Hepatocyte (in vitro differentiated cells): ENCODE results near the gene RAB1A. TPM values are rescaled to one million over a fixed set of nuclear protein-coding genes. Genes with fewer than 3 reads are reported as not detected.
A peak's percentile ranks its signal among the peaks of the same experiment; 100 is the strongest.

Source experiments
- DNase-seq: peaks from one replicate; pipeline ENCODE4 v3.0.0-alpha.2; 2016; ENCODE audit warnings: low spot score
- H2AFZ ChIP-seq: fragments of 200-600 bp; sonication (generic); 2 replicates; pipeline ENCODE4 v1.6.0; 2016; ENCODE audit warnings: antibody characterized with exemption, mild to moderate bottlenecking
- H3K27ac ChIP-seq: fragments of 200-600 bp; sonication (generic); 2 replicates; pipeline ENCODE4 v1.5.1; 2016; ENCODE audit warnings: mild to moderate bottlenecking
- H3K27me3 ChIP-seq: fragments of 200-600 bp; sonication (generic); 2 replicates; pipeline ENCODE4 v1.6.1; 2016
- H3K36me3 ChIP-seq: fragments of 200-600 bp; sonication (generic); replicated peaks from 2 replicates; pipeline ENCODE4 v1.5.1; 2016; ENCODE audit warnings: low read depth; ENCODE audit not compliant: insufficient read depth
- H3K4me1 ChIP-seq: fragments of 200-600 bp; sonication (generic); 2 replicates; pipeline ENCODE4 v1.5.1; 2016; ENCODE audit warnings: mild to moderate bottlenecking, moderate library complexity; ENCODE audit not compliant: insufficient read depth
- H3K4me2 ChIP-seq: fragments of 200-600 bp; sonication (generic); 2 replicates; pipeline ENCODE4 v1.6.0; 2016
- H3K4me3 ChIP-seq: fragments of 200-600 bp; sonication (generic); 2 replicates; pipeline ENCODE4 v1.5.1; 2016; ENCODE audit warnings: mild to moderate bottlenecking
- H3K79me2 ChIP-seq: fragments of 200-600 bp; sonication (generic); 2 replicates; pipeline ENCODE4 v1.6.0; 2017; ENCODE audit warnings: mild to moderate bottlenecking
- H3K9me2 ChIP-seq: fragments of 200-600 bp; sonication (generic); replicated peaks from 2 replicates; pipeline ENCODE4 v1.6.0; 2017; ENCODE audit warnings: mild to moderate bottlenecking; ENCODE audit not compliant: insufficient read depth
- H3K9me3 ChIP-seq: fragments of 200-600 bp; sonication (generic); 2 replicates; pipeline ENCODE4 v1.5.1; 2016; ENCODE audit warnings: low read depth, mild to moderate bottlenecking
- H4K20me1 ChIP-seq: fragments of 200-600 bp; sonication (generic); 2 replicates; pipeline ENCODE4 v1.6.0; 2016; ENCODE audit warnings: mild to moderate bottlenecking; ENCODE audit not compliant: insufficient read depth, poor library complexity, severe bottlenecking
- CTCF ChIP-seq: fragments of 200-600 bp; sonication (generic); IDR thresholded peaks from 2 replicates; pipeline ENCODE4 v1.5.1; 2016; ENCODE audit warnings: antibody characterized with exemption, mild to moderate bottlenecking; ENCODE audit not compliant: poor library complexity
- EZH2 ChIP-seq: fragments of 200-600 bp; sonication (generic); IDR thresholded peaks from 2 replicates; pipeline ENCODE4 v1.6.1; 2016; ENCODE audit warnings: antibody characterized with exemption, mild to moderate bottlenecking, borderline replicate concordance
- EZH2phosphoT487 ChIP-seq: fragments of 200-600 bp; sonication (generic); IDR thresholded peaks from one replicate; pipeline ENCODE4 v1.6.1; 2018; ENCODE audit warnings: antibody characterized with exemption, mild to moderate bottlenecking, low read depth, moderate library complexity; ENCODE audit not compliant: unreplicated experiment, severe bottlenecking
- WGBS: methylation state at CpG from one replicate; pipeline ENCODE4 v1.1.6; 2016; ENCODE audit warnings: low lambda C conversion rate; ENCODE audit errors: missing lambda C conversion rate; 5-methylcytosine and 5-hydroxymethylcytosine counted together
- polyA plus RNA-seq: library from polyadenylated mRNA; unstranded; fragments of >200 nt; fragmentation: Nextera tagmentation; extraction: Ambion mirVana; gene quantifications from 2 replicates; pipeline ENCODE4 v1.2.1, GENCODE V29; 2016
- total RNA-seq: library from RNA; depleted of rRNA; stranded (reverse); fragments of >200 nt; gene quantifications from 2 replicates; pipeline ENCODE4 v1.2.3, GENCODE V29; 2014

The RAB1A gene
- total and polyA plus RNA-seq, 2 experiments from 2014 or later, result 200 to 347 TPM

- Histone ChIP-seq H3K27ac (no peak overlapping the region), H3K36me3 (no peaks in the 10 kb centered on the region), H2AFZ (no peak overlapping the region), H3K27me3 (no peaks in the 10 kb centered on the region), H3K9me3 (no peaks in the 10 kb centered on the region), H3K4me1 (peaks cover 18% of the 10 kb centered on the region), H3K79me2 (peaks cover 57% of the 10 kb centered on the region), H3K4me2 (no peak overlapping the region), H3K4me3 (no peak overlapping the region), H3K9me2 (no peaks in the 10 kb centered on the region), H4K20me1 (peaks cover 9% of the 10 kb centered on the region)
- 96% methylated on average over 14 of the region's 14 CpGs for WGBS
- no peak for DNase-seq
- TF ChIP-seq EZH2, result no peak
- TF ChIP-seq EZH2phosphoT487, result no peak
- no peak for TF ChIP-seq CTCF
Measured at GRCh38 chr2:65067806-65068553, 61.9 kb downstream of the RAB1A start.

- Histone ChIP-seq H3K4me2 (peak overlapping the region; percentile 44), H4K20me1 (peaks cover 12% of the 10 kb centered on the region), H3K9me3 (no peaks in the 10 kb centered on the region), H2AFZ (no peak overlapping the region), H3K4me1 (peaks cover 12% of the 10 kb centered on the region), H3K79me2 (peaks cover 85% of the 10 kb centered on the region), H3K27me3 (no peaks in the 10 kb centered on the region), H3K4me3 (no peak overlapping the region), H3K27ac (peak overlapping the region; percentile 51), H3K9me2 (no peaks in the 10 kb centered on the region), H3K36me3 (no peaks in the 10 kb centered on the region)
- WGBS, result 68% methylated on average over 14 of the region's 14 CpGs
- DNase-seq, result peak; percentile 64
- TF ChIP-seq CTCF (peak; percentile 55), EZH2 (no peak), EZH2phosphoT487 (no peak)
Measured at GRCh38 chr2:65064728-65065552, 65.0 kb downstream of the RAB1A start.

GRCh38 chr2:65062843-65063825 is 66.8 kb downstream of the RAB1A start:
- H3K36me3 ChIP-seq, result no peaks in the 10 kb centered on the region
- WGBS, result 64% methylated on average over 13 of the region's 13 CpGs
- no peak overlapping the region for H3K27ac ChIP-seq
- H3K79me2 ChIP-seq, result peaks cover 90% of the 10 kb centered on the region
- no peak for TF ChIP-seq EZH2
- no peak for TF ChIP-seq CTCF
- no peak for TF ChIP-seq EZH2phosphoT487
- no peaks in the 10 kb centered on the region for H3K9me3 ChIP-seq
- H3K4me2 ChIP-seq, result no peak overlapping the region
- no peaks in the 10 kb centered on the region for H3K27me3 ChIP-seq
- DNase-seq, result no peak
- peaks cover 4% of the 10 kb centered on the region for H3K4me1 ChIP-seq
- no peak overlapping the region for H3K4me3 ChIP-seq
- peaks cover 14% of the 10 kb centered on the region for H4K20me1 ChIP-seq
- no peak overlapping the region for H2AFZ ChIP-seq
- no peaks in the 10 kb centered on the region for H3K9me2 ChIP-seq
